H1 (cell line): Measurements from ENCODE around the gene AATK. TPM values are rescaled to one million over a fixed set of nuclear protein-coding genes. Genes with fewer than 3 reads are reported as not detected.

Experiments
- CTBP2 ChIP-seq: IDR thresholded peaks from 2 replicates; pipeline ENCODE4 v1.7.0; 2011; ENCODE audit warnings: borderline replicate concordance, mild to moderate bottlenecking, moderate library complexity, mixed read lengths, low read length; ENCODE audit not compliant: insufficient read depth, insufficient read length
- NANOG ChIP-seq: IDR thresholded peaks from 2 replicates; pipeline ENCODE4 v1.6.1; 2011; ENCODE audit warnings: low read length, low read depth, mild to moderate bottlenecking, inconsistent platforms; ENCODE audit not compliant: insufficient read depth, poor library complexity, severe bottlenecking
- polyA plus RNA-seq, 7 experiments: library from polyadenylated mRNA; depleted of rRNA in 3 of 7; stranded (reverse) in 5 of 7; unstranded in 2 of 7; fragments of >200 nt in 5 of 7; fragments of 200-250 nt in 2 of 7; gene quantifications; 1 replicate in 5 of 7; 2 replicates in 1 of 7; 4 replicates in 1 of 7; pipeline versions ENCODE4 v1.2.1 to v1.2.3, GENCODE V29; 2011 to 2013; ENCODE audit warnings: missing spikeins in 2 of 7, mixed read lengths in 2 of 7
- total RNA-seq: library from RNA; stranded (reverse); fragmentation: NEBNext Ultra II Directional; extraction: Animal tissue kit (Norgen Biotek cat#: 25700); gene quantifications from 2 replicates; pipeline ENCODE4 v1.2.1, GENCODE V29; 2021

AATK gene
- total and polyA plus RNA-seq, 2 of the 8 experiments (the other 6 are each of a cell fraction or from before 2014, with no cell fraction given) = 1.7 to 3.5 TPM

GRCh38 chr17:81181811-81182185, 15.8 kb upstream of the AATK start (continued):
- TF ChIP-seq NANOG (no peak), CTBP2 (no peak)
